Measurements from ENCODE around the gene CFAP70.

GRCh38 chr10:73239908-73240307 lies 118.8 kb downstream of the CFAP70 start:
- TF ChIP-seq POLR2AphosphoS5 (IDR thresholded peaks at IDR 0.05): no peak
- no peak for TF ChIP-seq CTCF (IDR thresholded peaks at IDR 0.05)
- no peak for TF ChIP-seq EP300 (IDR thresholded peaks at IDR 0.05)
